Panc1 (cell line): ENCODE measurements around the gene OGFOD3.

Experiments
- POLR2AphosphoS5 ChIP-seq: IDR thresholded peaks from 2 replicates; pipeline ENCODE4 v1.6.1; 2012; ENCODE audit warnings: mild to moderate bottlenecking, low read depth, low read length, moderate library complexity
- SIN3A ChIP-seq: IDR thresholded peaks from 2 replicates; pipeline ENCODE4 v1.6.1; 2012; ENCODE audit warnings: low read depth, mild to moderate bottlenecking, low read length, moderate library complexity, borderline replicate concordance; ENCODE audit not compliant: insufficient read depth
- TF ChIP-seq, protein P1 (sequence below): fragments of 450-650 bp; IDR thresholded peaks from 2 replicates; pipeline ENCODE4 v1.5.1; 2017; ENCODE audit warnings: mild to moderate bottlenecking
- TF ChIP-seq, protein P2 (sequence below), 2 experiments: IDR thresholded peaks; 2 replicates each; pipeline ENCODE4 v1.6.1; 2011 to 2012; ENCODE audit warnings: low read depth in 2 of 2, control low read depth in 1 of 2, low read length in 1 of 2, mild to moderate bottlenecking in 1 of 2, moderate library complexity in 1 of 2; ENCODE audit not compliant: insufficient read depth in 1 of 2

- TF ChIP-seq, protein P1, sequence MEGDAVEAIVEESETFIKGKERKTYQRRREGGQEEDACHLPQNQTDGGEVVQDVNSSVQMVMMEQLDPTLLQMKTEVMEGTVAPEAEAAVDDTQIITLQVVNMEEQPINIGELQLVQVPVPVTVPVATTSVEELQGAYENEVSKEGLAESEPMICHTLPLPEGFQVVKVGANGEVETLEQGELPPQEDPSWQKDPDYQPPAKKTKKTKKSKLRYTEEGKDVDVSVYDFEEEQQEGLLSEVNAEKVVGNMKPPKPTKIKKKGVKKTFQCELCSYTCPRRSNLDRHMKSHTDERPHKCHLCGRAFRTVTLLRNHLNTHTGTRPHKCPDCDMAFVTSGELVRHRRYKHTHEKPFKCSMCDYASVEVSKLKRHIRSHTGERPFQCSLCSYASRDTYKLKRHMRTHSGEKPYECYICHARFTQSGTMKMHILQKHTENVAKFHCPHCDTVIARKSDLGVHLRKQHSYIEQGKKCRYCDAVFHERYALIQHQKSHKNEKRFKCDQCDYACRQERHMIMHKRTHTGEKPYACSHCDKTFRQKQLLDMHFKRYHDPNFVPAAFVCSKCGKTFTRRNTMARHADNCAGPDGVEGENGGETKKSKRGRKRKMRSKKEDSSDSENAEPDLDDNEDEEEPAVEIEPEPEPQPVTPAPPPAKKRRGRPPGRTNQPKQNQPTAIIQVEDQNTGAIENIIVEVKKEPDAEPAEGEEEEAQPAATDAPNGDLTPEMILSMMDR = no peak
- TF ChIP-seq POLR2AphosphoS5 = no peak
- TF ChIP-seq SIN3A = no peak
- TF ChIP-seq, protein P2, sequence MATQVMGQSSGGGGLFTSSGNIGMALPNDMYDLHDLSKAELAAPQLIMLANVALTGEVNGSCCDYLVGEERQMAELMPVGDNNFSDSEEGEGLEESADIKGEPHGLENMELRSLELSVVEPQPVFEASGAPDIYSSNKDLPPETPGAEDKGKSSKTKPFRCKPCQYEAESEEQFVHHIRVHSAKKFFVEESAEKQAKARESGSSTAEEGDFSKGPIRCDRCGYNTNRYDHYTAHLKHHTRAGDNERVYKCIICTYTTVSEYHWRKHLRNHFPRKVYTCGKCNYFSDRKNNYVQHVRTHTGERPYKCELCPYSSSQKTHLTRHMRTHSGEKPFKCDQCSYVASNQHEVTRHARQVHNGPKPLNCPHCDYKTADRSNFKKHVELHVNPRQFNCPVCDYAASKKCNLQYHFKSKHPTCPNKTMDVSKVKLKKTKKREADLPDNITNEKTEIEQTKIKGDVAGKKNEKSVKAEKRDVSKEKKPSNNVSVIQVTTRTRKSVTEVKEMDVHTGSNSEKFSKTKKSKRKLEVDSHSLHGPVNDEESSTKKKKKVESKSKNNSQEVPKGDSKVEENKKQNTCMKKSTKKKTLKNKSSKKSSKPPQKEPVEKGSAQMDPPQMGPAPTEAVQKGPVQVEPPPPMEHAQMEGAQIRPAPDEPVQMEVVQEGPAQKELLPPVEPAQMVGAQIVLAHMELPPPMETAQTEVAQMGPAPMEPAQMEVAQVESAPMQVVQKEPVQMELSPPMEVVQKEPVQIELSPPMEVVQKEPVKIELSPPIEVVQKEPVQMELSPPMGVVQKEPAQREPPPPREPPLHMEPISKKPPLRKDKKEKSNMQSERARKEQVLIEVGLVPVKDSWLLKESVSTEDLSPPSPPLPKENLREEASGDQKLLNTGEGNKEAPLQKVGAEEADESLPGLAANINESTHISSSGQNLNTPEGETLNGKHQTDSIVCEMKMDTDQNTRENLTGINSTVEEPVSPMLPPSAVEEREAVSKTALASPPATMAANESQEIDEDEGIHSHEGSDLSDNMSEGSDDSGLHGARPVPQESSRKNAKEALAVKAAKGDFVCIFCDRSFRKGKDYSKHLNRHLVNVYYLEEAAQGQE (IDR thresholded peaks at IDR 0.05; ENCODE audit: insufficient read depth in 1 of 2, low read depth in 2 of 2, low read length in 1 of 2) = no peak
Measured at GRCh38 chr17:82356845-82357355, 61.5 kb downstream of the OGFOD3 start.
